ENCODE results near the gene ARF3.
"Not testable (repeated sequence)": the region's sequence is repeated elsewhere in the genome, so short reads cannot be mapped to it uniquely, and the experiment has no call there.

The ARF3 gene

DNA sequence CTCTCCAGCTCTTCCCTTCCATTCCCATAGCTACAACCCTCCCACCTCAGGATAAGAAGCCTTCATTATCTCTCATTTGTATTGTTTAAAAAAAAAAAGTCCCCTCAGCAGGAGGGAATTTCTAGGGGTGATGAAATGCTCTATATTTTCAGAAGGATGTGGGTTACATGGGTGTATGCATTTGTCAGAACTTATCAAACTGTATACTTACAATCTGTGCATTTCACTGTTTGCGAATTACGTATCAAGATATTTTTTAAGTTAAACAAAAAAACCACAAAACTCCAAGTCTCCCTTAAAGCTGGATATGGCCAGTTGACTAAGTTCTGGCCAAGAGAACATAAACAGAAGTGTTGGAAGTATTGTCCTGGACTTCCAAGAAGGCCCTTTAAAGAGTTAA, 30.0 kb downstream of the ARF3 start:
- no peak overlapping the region for H3K4me3 ChIP-seq (ENCODE audit: low read length)
- no peak for DNase-seq (ENCODE audit: low read depth)
- TF ChIP-seq CTCF (conservative IDR thresholded peaks at IDR 0.05; ENCODE audit: low read length) = no peak

- no peak for TF ChIP-seq CTCF (conservative IDR thresholded peaks at IDR 0.05; ENCODE audit: low read length)
- DNase-seq (ENCODE audit: low read depth) = peak; percentile 47
- peak within 1 kb of the TSS; percentile 95 for H3K4me3 ChIP-seq (ENCODE audit: low read length)
Measured at GRCh38 chr12:48925304-48926011, 31.8 kb downstream of the ARF3 start, which contains the start of gene FKBP11. TSS of gene FKBP11 (minus strand) at chr12:48925492. CDS start at chr12:48925428, 64 bp downstream.

GRCh38 chr12:48924617-48925303, 32.5 kb downstream of the ARF3 start:
- peak overlapping the region; percentile 95 for H3K4me3 ChIP-seq (ENCODE audit: low read length)
- peak; percentile 31 for DNase-seq (ENCODE audit: low read depth)
- peak; percentile 51 for TF ChIP-seq CTCF (conservative IDR thresholded peaks at IDR 0.05; ENCODE audit: low read length)

DNA sequence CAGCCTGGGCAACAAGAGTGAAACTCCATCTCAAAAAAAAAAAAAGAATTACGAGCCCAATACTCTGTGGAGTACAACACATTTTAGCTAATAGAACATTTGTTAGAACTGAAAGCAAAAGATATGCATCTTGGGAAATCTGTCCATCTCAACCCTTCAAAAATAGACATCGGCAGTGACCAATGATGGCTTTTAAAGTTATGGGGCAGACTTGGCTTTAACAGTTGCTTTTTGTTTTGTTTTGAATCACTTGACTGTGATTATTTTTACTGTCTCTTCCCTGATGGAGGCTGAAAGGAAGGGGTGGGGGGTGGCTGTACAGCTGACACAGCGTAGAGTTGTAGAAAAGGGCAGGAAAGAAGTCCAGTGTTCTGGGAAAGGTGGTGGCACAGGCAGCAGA, 34.2 kb downstream of the ARF3 start:
- TF ChIP-seq CTCF (conservative IDR thresholded peaks at IDR 0.05; ENCODE audit: low read length) = no peak
- H3K4me3 ChIP-seq (ENCODE audit: low read length) = no peak overlapping the region
- DNase-seq (ENCODE audit: low read depth) = no peak

DNA sequence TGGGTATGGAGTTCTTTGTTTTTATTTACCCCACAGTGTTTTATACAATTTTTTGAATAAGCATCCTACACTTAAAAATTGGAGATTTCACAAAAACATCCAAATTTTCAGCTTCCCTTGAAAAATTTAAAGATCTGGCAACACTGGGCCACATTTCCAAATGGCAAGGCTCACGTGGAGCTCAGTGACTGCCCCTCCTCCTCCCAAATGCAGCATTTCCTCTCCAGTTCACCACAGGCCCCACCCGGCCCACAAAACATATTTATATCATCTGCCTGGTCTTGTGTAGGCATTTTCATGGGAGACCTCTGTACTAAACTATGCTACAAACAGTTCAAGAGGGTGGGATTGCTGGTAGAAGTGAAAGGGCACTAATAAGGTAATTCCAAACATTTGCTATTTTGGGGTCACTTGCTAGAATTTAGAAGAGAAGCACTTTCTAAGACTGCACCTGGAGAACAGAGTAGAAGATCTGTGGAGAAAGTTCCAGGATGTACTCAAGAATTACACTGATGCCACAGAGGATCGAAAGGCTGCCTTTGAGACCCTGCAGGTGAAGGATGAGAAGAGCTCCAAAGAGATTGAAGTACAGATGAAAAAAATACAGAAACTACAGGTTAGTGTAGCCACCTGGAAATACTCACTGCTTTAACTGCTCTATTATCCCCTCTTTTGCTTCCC, 39.3 kb downstream of the ARF3 start:
- no peak overlapping the region for H3K4me3 ChIP-seq (ENCODE audit: low read length)
- DNase-seq (ENCODE audit: low read depth) = peak; percentile 31
- TF ChIP-seq CTCF (conservative IDR thresholded peaks at IDR 0.05; ENCODE audit: low read length) = no peak

GRCh38 chr12:48910196-48910595, 47.1 kb downstream of the ARF3 start:
- TF ChIP-seq CTCF (conservative IDR thresholded peaks at IDR 0.05; ENCODE audit: low read length) = no peak
- H3K4me3 ChIP-seq (ENCODE audit: low read length) = no peak overlapping the region
- DNase-seq (ENCODE audit: low read depth) = no peak

GRCh38 chr12:48909698-48910097, 47.6 kb downstream of the ARF3 start:
- not testable (repeated sequence) for H3K4me3 ChIP-seq (ENCODE audit: low read length); DNase-seq (ENCODE audit: low read depth)

Measured in AG10803 (cell line).